HG03354 (cell line): Measurements from ENCODE around the gene ADCY7.

ENCODE experiments used
- ATAC-seq: cut with Tn5 transposase; IDR thresholded peaks from one replicate; pipeline ENCODE4 v1.9.1; 2021; ENCODE audit warnings: mild to moderate bottlenecking; ENCODE audit not compliant: unreplicated experiment, poor library complexity, severe bottlenecking

The ADCY7 gene

GRCh38 chr16:50247906-50248608 lies 18.3 kb upstream of the ADCY7 start:
- no peak for ATAC-seq

- no peak for ATAC-seq
Observed at GRCh38 chr16:50248845-50249244, 17.5 kb upstream of the ADCY7 start.

DNA sequence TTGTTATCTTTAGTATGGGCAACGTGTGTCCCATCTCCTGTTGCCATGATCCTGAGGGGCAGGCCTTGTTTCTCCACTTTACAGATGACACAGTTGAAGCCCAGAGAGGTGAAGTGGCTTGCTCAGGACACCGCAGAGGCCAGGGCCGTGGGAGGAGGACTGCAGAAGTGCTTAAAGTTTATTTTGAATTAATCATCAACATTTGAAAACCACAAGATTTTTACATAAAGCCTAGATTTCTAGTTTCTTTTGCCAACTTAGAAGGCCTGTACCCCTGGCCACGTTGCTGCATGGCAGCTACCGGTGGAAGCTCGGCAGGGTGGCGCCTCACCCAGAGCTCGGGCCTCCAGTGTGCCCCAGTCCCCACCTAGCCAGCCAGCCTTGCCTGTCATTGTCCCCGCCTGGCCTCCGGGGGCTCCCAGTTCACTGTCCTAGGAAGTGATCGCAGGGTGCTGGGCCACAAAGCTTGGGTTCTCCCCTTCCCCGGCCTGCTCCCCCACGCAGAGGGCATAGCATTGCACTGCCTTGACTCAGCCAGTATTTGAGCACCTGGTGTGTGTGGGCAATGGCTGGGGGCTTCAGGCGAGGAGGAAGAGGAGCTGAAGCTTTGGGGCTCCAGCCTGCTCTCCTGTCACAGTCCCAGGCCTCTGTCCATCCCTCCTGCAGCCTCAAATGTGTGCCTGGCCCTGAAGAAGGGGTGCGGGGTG lies 14.8 kb upstream of the ADCY7 start:
- no peak for ATAC-seq

GRCh38 chr16:50252082-50252611 lies 14.2 kb upstream of the ADCY7 start:
- no peak for ATAC-seq

- ATAC-seq: no peak
Observed at GRCh38 chr16:50252874-50253513, 13.4 kb upstream of the ADCY7 start.

GRCh38 chr16:50253514-50253910 lies 12.8 kb upstream of the ADCY7 start:
- ATAC-seq: no peak

- no peak for ATAC-seq
Observed at GRCh38 chr16:50254072-50254471, 12.3 kb upstream of the ADCY7 start.

DNA sequence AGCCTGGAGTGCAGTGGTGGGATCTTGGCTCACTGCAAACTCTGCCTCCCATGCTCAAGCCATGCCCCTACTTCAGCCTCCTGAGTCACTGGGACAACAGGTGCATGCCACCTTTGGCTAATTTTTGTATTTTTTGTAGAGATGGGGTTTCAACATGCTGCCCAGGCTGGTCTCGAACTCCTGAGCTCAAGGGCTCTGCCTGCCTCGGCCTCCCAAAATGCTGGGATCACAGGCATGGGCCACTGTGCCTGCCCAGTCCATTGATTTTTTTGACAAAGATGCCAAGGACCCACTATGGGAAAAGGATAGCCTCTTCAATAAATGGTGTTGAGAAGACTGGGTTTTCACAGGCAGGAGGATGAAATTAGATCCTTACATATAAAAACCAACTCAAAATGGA lies 10.8 kb upstream of the ADCY7 start:
- ATAC-seq: no peak

DNA sequence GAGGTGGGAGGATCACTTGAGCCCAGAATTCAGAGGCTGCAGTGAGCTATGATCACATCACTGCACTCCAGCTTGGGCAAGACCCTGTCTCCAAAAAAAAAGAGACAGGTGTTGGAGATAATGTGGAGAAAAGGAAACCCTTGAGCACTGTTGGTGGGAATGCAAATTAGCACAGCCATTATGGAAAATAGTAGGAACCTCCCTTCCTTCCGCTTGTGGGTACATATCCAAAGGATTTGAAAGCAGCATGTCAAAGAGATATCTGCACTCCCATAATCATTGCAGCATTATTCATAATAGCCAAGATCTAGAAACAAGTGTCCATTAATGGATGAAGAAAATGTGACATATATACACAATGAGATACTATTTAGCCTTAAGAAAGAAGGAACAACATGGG lies 9.7 kb upstream of the ADCY7 start:
- ATAC-seq: no peak

DNA sequence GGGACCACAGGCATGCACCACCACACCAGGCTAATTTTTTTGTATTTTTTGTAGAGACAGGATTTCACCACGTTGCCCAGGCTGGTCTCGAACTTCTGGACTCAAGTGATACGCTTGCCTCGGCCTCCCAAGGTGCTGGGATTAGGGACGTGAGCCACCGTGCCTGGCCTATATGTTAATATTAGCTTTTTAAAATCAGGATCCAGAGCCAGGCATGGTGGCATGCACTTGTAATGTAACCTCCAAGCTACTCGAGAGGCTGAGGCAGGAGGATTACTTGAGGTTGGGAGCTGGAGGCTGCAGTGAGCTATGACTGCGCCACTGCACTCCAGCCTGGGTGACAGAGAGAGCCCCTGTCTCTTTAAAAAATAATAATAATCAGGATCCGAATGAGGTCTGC lies 8.5 kb upstream of the ADCY7 start:
- ATAC-seq: no peak

- ATAC-seq: no peak
Observed at GRCh38 chr16:50259334-50260205, 6.8 kb upstream of the ADCY7 start.

DNA sequence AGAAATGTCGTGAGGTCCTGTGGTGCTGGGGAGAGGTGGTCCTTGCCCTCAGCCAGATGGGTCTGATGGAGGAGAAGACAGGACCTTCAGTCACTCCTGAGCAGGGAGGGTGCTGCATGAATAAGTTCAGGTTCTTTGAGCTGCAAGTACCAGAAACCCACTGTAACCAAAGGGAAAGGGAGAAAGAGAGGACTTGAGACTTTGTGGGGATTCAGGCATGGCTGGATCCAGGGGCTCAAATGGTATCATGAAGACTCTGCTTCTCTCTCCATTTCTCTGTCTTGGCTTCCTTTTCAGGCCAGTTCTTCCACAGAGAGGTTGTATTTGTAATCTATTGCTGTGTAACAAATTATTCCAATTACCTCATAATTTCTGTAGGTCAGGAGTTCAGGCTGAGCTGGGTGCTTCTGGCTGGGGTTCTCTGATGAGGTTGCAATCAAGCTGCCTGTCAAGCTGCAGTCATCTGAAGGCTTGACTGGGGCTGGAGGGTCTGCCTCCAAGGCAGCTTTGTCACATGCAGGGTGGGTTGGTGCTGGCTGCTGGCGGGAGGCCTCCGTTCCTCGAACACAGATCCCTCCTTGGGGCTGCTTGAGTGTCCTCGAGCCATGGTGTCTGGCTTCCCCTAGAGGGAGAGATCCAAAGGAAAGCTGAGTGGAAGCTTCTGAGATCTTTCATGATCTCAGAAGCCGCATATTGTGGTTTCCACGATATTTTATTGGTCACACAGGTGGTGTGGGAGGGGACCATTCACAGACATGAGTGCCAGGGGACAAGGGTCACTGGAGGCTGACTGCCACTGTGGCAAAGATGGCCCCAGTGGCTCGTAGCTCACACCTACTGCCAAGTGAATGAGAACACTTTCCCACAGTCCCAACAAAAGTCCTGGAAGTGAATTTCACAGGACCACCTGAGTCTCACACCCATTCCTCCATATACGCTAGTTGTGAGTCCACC lies 5.9 kb upstream of the ADCY7 start:
- ATAC-seq: no peak

DNA sequence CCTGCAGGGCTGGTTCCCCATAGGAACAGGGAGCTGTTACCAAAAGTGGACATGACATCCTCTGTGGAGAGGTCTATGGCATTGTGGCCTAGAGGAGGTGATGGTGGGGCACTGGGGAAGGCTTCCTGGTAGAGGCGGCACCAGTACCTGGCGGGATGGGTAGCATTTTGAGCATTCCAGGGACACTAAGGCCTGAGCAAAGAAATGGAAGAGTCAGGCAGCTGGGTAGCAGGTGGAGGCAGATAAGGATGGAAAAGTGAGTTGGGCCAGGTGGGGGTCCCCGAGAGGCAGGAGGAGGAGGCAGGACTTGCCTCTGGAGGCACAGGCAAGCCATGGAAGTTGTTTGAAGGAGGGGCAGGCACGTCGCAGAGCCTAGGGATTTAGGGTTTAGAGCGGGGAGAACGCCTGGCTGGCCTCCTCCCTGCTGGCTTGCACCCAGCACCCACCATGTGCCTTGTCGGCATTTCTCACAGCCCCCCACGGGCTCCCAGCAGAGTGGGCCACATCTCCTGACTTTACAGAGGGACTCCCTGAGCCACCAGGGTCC lies 5.1 kb upstream of the ADCY7 start:
- no peak for ATAC-seq

GRCh38 chr16:50261707-50262235 lies 4.6 kb upstream of the ADCY7 start:
- no peak for ATAC-seq

DNA sequence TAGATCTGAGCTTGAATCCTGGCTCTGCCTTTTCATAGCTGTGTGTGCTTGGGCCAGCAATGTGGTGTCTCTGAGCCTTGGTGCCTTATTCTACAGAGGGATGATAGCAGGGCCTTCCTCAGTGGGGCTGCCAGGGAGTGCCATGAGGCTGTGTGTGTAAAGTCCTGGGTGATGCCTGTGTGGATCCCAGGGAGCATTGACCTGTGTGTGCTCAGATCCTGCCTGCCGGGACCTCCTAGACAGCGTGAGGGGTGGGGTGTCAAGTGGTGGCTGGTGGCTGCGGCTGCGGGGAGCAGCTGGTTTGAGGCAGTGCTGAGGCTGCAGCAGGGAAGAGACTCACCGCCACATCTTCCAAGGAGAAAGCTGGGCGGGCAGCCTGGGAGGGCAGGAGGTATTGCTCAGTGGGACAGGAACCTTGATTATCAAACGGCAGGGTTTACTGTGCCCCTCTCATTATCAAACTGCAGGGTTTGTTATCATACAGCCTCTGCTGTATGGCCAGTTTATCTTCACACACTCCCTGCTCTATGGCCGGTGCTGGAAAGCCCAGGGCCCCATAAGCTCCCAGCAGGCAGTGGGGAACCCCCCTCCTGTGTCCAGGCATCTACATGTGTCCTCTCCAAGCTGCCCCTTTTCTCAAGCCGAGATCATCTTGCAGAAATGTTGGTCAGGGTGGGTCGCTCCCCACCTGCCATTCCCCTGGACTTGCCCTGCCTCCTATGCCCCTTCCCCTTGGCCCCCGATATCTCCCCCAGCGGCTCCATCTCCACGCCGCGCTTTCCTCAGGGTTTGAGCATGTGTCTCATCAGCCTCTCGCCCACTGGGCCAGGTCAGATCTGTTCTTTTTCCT lies 3.1 kb upstream of the ADCY7 start:
- no peak for ATAC-seq

- peak; percentile 38 for ATAC-seq
Observed at GRCh38 chr16:50263940-50264929, 2.1 kb upstream of the ADCY7 start.
